Omental fat pad (tissue), 4 donors: Measurements from ENCODE around the gene TMOD2. TPM values are rescaled to one million over a fixed set of nuclear protein-coding genes. Genes with fewer than 3 reads are reported as not detected.
A peak's percentile ranks its signal among the peaks of the same experiment; 100 is the strongest.

ENCODE experiments used
- ATAC-seq: fragments of 150-250 bp; one replicate; pipeline ENCODE4 v1.9.1; 2016; ENCODE audit warnings: mild to moderate bottlenecking, moderate library complexity; ENCODE audit not compliant: low FRiP score
- DNase-seq: peaks from one replicate; pipeline ENCODE4 v3.0.0-alpha.2; 2019; ENCODE audit warnings: low spot score
- CTCF ChIP-seq, 3 donors: fragments of 450-650 bp; IDR thresholded peaks; one replicate each; pipeline ENCODE4 v1.5.1; 2016 to 2017; ENCODE audit warnings: antibody characterized with exemption in 3 of 3, mild to moderate bottlenecking in 3 of 3, moderate library complexity in 2 of 3
- total RNA-seq, 4 donors: library from RNA; depleted of rRNA; stranded (reverse); fragments of >200 nt; gene quantifications; one replicate each; pipeline ENCODE4 v1.1.0, GENCODE V29; 2016

TMOD2 gene
- total RNA-seq, 4 donors from 2014 or later: 6.5 to 28.5 (median 12.4) TPM

- TF ChIP-seq CTCF (IDR thresholded peaks at IDR 0.05): no peak
- ATAC-seq (no peak), DNase-seq (no peak)
These were observed 27.2 kb upstream of the TMOD2 start for GRCh38 chr15:51724199-51724598.

GRCh38 chr15:51724673-51725072 is 26.7 kb upstream of the TMOD2 start:
- DNase-seq (no peak), ATAC-seq (no peak)
- TF ChIP-seq CTCF (IDR thresholded peaks at IDR 0.05): no peak

- TF ChIP-seq CTCF (IDR thresholded peaks at IDR 0.05): no peak
- ATAC-seq (peak; percentile 93), DNase-seq (peak; percentile 37)
These were observed 24.9 kb upstream of the TMOD2 start for GRCh38 chr15:51726302-51727073.

GRCh38 chr15:51727141-51727897 is 24.1 kb upstream of the TMOD2 start:
- ATAC-seq: no peak
- no peak for TF ChIP-seq CTCF (IDR thresholded peaks at IDR 0.05)

GRCh38 chr15:51731549-51732267 is 19.7 kb upstream of the TMOD2 start:
- no peak for DNase-seq
- peak; percentile 67 for ATAC-seq
- TF ChIP-seq CTCF (IDR thresholded peaks at IDR 0.05): no peak

More at GRCh38 chr15:51727141-51727897, 24.1 kb upstream of the TMOD2 start:
- no peak for DNase-seq

- TF ChIP-seq CTCF (IDR thresholded peaks at IDR 0.05): no peak
- ATAC-seq (no peak), DNase-seq (no peak)
These were observed 18.8 kb upstream of the TMOD2 start for GRCh38 chr15:51732646-51733045.
